Endothelial cell of umbilical vein (primary cell): ENCODE results near the gene TTLL9.

Source experiments
- CTCF ChIP-seq, 2 donors: IDR thresholded peaks; 1 replicate in 1 of 2; 2 replicates in 1 of 2; pipeline ENCODE4 v1.5.1; 2011; ENCODE audit warnings: low read length in 2 of 2, mild to moderate bottlenecking in 2 of 2, moderate library complexity in 2 of 2, control low read depth in 1 of 2, inconsistent platforms in 1 of 2, low read depth in 1 of 2; ENCODE audit not compliant: insufficient read depth in 1 of 2; ENCODE audit errors: extremely low read depth in 1 of 2
- EZH2 ChIP-seq: IDR thresholded peaks from 2 replicates; pipeline ENCODE4 v1.6.1; 2012; ENCODE audit warnings: borderline replicate concordance, low read depth, mild to moderate bottlenecking, moderate library complexity, low read length, inconsistent platforms; ENCODE audit not compliant: severe bottlenecking
- JUN ChIP-seq: IDR thresholded peaks from 2 replicates; pipeline ENCODE4 v1.6.1; 2011; ENCODE audit warnings: borderline replicate concordance, low read depth; ENCODE audit not compliant: insufficient read length, insufficient read depth
- MAX ChIP-seq: IDR thresholded peaks from 2 replicates; pipeline ENCODE4 v1.6.1; 2011; ENCODE audit not compliant: insufficient read depth, insufficient read length
- MYC ChIP-seq: IDR thresholded peaks from one replicate; pipeline ENCODE4 v1.6.1; 2011; ENCODE audit warnings: mild to moderate bottlenecking, low read depth, low read length
- POLR2A ChIP-seq: IDR thresholded peaks from 2 replicates; pipeline ENCODE4 v1.6.1; 2012; ENCODE audit warnings: low read depth, mild to moderate bottlenecking, control low read depth, low read length
- POLR2AphosphoS5 ChIP-seq: IDR thresholded peaks from 2 replicates; pipeline ENCODE4 v1.6.1; 2012; ENCODE audit warnings: low read depth, mild to moderate bottlenecking, control low read depth, low read length, moderate library complexity; ENCODE audit not compliant: insufficient read depth

GRCh38 chr20:31879143-31879987 is 8.9 kb downstream of the TTLL9 start:
- TF ChIP-seq CTCF (IDR thresholded peaks at IDR 0.05; ENCODE audit: extremely low read depth in 1 of 2, insufficient read depth in 1 of 2, low read depth in 1 of 2, low read length in 2 of 2) = no peak
- TF ChIP-seq JUN = no peak
- no peak for TF ChIP-seq POLR2AphosphoS5
- no peak for TF ChIP-seq EZH2
- peak; percentile 27 for TF ChIP-seq POLR2A
- TF ChIP-seq MAX = peak; percentile 82
- no peak for TF ChIP-seq MYC
